ENCODE measurements around the gene SNX25. TPM values are rescaled to one million over a fixed set of nuclear protein-coding genes. Genes with fewer than 3 reads are reported as not detected.

Gene SNX25
- total RNA-seq, 2 experiments from 2014 or later: 12.4 to 14.3 TPM

- peaks cover 27% of the 10 kb centered on the region for H3K27me3 Mint-ChIP-seq
- peaks cover 9% of the 10 kb centered on the region for H3K9me3 Mint-ChIP-seq
- H3K36me3 Mint-ChIP-seq: peaks cover 20% of the 10 kb centered on the region
- peak overlapping the region; percentile 34 for H3K4me3 Mint-ChIP-seq
- no peak for DNase-seq
- H3K27ac Mint-ChIP-seq: no peak overlapping the region
- H3K4me1 Mint-ChIP-seq: peaks cover 12% of the 10 kb centered on the region
Observed at GRCh38 chr4:185384930-185385331, 175.5 kb downstream of the SNX25 start.

GRCh38 chr4:185387957-185388356, 178.6 kb downstream of the SNX25 start:
- DNase-seq: no peak
- no peaks in the 10 kb centered on the region for H3K9me3 Mint-ChIP-seq
- H3K4me3 Mint-ChIP-seq: no peak overlapping the region
- no peak overlapping the region for H3K27ac Mint-ChIP-seq
- peaks cover 13% of the 10 kb centered on the region for H3K36me3 Mint-ChIP-seq
- peaks cover 25% of the 10 kb centered on the region for H3K27me3 Mint-ChIP-seq
- H3K4me1 Mint-ChIP-seq: peaks cover 12% of the 10 kb centered on the region

- no peak overlapping the region for H3K4me3 Mint-ChIP-seq
- no peaks in the 10 kb centered on the region for H3K27me3 Mint-ChIP-seq
- peaks cover 16% of the 10 kb centered on the region for H3K4me1 Mint-ChIP-seq
- H3K27ac Mint-ChIP-seq: no peak overlapping the region
- peaks cover 12% of the 10 kb centered on the region for H3K36me3 Mint-ChIP-seq
- H3K9me3 Mint-ChIP-seq: no peaks in the 10 kb centered on the region
- DNase-seq: no peak
Observed at GRCh38 chr4:185390941-185391340, 181.5 kb downstream of the SNX25 start.

GRCh38 chr4:185392156-185392555, 182.8 kb downstream of the SNX25 start:
- no peak for DNase-seq
- peaks cover 15% of the 10 kb centered on the region for H3K36me3 Mint-ChIP-seq
- H3K27ac Mint-ChIP-seq: no peak overlapping the region
- H3K27me3 Mint-ChIP-seq: no peaks in the 10 kb centered on the region
- H3K4me1 Mint-ChIP-seq: peaks cover 19% of the 10 kb centered on the region
- no peak overlapping the region for H3K4me3 Mint-ChIP-seq
- H3K9me3 Mint-ChIP-seq: no peaks in the 10 kb centered on the region

- Mint-ChIP-seq H3K36me3 (peaks cover 29% of the 10 kb centered on the region), H3K27me3 (no peaks in the 10 kb centered on the region), H3K4me3 (peak overlapping the region; percentile 81), H3K27ac (peak overlapping the region; percentile 88), H3K4me1 (peaks cover 26% of the 10 kb centered on the region), H3K9me3 (no peaks in the 10 kb centered on the region)
- no peak for DNase-seq
Observed at GRCh38 chr4:185394568-185395237, 185.3 kb downstream of the SNX25 start.

GRCh38 chr4:185395238-185395955, 186.0 kb downstream of the SNX25 start, which contains the start of gene LRP2BP:
Gene LRP2BP (minus strand): TSS chr4:185395924. CDS start chr4:185378186, 17,738 bp downstream.
- H3K9me3 Mint-ChIP-seq: no peaks in the 10 kb centered on the region

GRCh38 chr4:185395956-185396723, 186.7 kb downstream of the SNX25 start:
- Mint-ChIP-seq H3K9me3 (no peaks in the 10 kb centered on the region), H3K4me1 (peaks cover 30% of the 10 kb centered on the region), H3K27ac (peak overlapping the region; percentile 92), H3K36me3 (peaks cover 30% of the 10 kb centered on the region), H3K27me3 (no peaks in the 10 kb centered on the region), H3K4me3 (peak overlapping the region; percentile 82)
- DNase-seq: peak; percentile 98

More at GRCh38 chr4:185395238-185395955, 186.0 kb downstream of the SNX25 start, which contains the start of gene LRP2BP:
- Mint-ChIP-seq H3K27ac (peak within 1 kb of the TSS; percentile 92), H3K27me3 (no peaks in the 10 kb centered on the region), H3K4me1 (peaks cover 30% of the 10 kb centered on the region), H3K36me3 (peaks cover 34% of the 10 kb centered on the region), H3K4me3 (peak within 1 kb of the TSS; percentile 82)
- no peak for DNase-seq

- peak within 1 kb of the TSS; percentile 92 for H3K27ac Mint-ChIP-seq
- no peaks in the 10 kb centered on the region for H3K9me3 Mint-ChIP-seq
- H3K4me3 Mint-ChIP-seq: peak within 1 kb of the TSS; percentile 82
Observed at GRCh38 chr4:185396724-185397385, 187.5 kb downstream of the SNX25 start, which contains the start of gene ANKRD37. Gene ANKRD37 (plus strand): TSS chr4:185396841. CDS start chr4:185396924, 83 bp downstream.

GRCh38 chr4:185398618-185399017, 189.2 kb downstream of the SNX25 start:
- H3K9me3 Mint-ChIP-seq: no peaks in the 10 kb centered on the region
- peaks cover 28% of the 10 kb centered on the region for H3K4me1 Mint-ChIP-seq
- H3K4me3 Mint-ChIP-seq: peak overlapping the region; percentile 32
- no peak for DNase-seq
- H3K27ac Mint-ChIP-seq: no peak overlapping the region
- H3K27me3 Mint-ChIP-seq: no peaks in the 10 kb centered on the region
- H3K36me3 Mint-ChIP-seq: peaks cover 25% of the 10 kb centered on the region

More at GRCh38 chr4:185396724-185397385, 187.5 kb downstream of the SNX25 start, which contains the start of gene ANKRD37:
- Mint-ChIP-seq H3K36me3 (peaks cover 30% of the 10 kb centered on the region), H3K27me3 (no peaks in the 10 kb centered on the region), H3K4me1 (peaks cover 30% of the 10 kb centered on the region)
- DNase-seq: no peak

- Mint-ChIP-seq H3K4me1 (peaks cover 21% of the 10 kb centered on the region), H3K27me3 (no peaks in the 10 kb centered on the region), H3K36me3 (peaks cover 26% of the 10 kb centered on the region), H3K9me3 (no peaks in the 10 kb centered on the region), H3K27ac (no peak overlapping the region), H3K4me3 (peak overlapping the region; percentile 10)
- DNase-seq: no peak
Observed at GRCh38 chr4:185399466-185399865, 190.1 kb downstream of the SNX25 start.

- Mint-ChIP-seq H3K27ac (no peak overlapping the region), H3K4me3 (no peak overlapping the region), H3K36me3 (peaks cover 21% of the 10 kb centered on the region), H3K27me3 (no peaks in the 10 kb centered on the region), H3K4me1 (peaks cover 4% of the 10 kb centered on the region), H3K9me3 (no peaks in the 10 kb centered on the region)
- DNase-seq: no peak
Observed at GRCh38 chr4:185404031-185404430, 194.6 kb downstream of the SNX25 start.

- no peak for DNase-seq
- Mint-ChIP-seq H3K27ac (no peak overlapping the region), H3K27me3 (no peaks in the 10 kb centered on the region), H3K36me3 (peaks cover 14% of the 10 kb centered on the region), H3K4me3 (no peak overlapping the region), H3K9me3 (no peaks in the 10 kb centered on the region), H3K4me1 (no peaks in the 10 kb centered on the region)
Observed at GRCh38 chr4:185405296-185405999, 196.1 kb downstream of the SNX25 start.

GRCh38 chr4:185408432-185408831, 199.0 kb downstream of the SNX25 start:
- Mint-ChIP-seq H3K36me3 (peaks cover 12% of the 10 kb centered on the region), H3K4me1 (no peaks in the 10 kb centered on the region), H3K9me3 (no peaks in the 10 kb centered on the region), H3K4me3 (no peak overlapping the region), H3K27ac (no peak overlapping the region), H3K27me3 (no peaks in the 10 kb centered on the region)
- no peak for DNase-seq

GRCh38 chr4:185411849-185412248, 202.5 kb downstream of the SNX25 start:
- Mint-ChIP-seq H3K4me1 (peaks cover 2% of the 10 kb centered on the region), H3K4me3 (no peak overlapping the region), H3K36me3 (peaks cover 8% of the 10 kb centered on the region), H3K27me3 (no peaks in the 10 kb centered on the region), H3K9me3 (no peaks in the 10 kb centered on the region), H3K27ac (no peak overlapping the region)
- no peak for DNase-seq

All from activated naive CD8-positive, alpha-beta T cell treated with anti-CD3 and anti-CD28 coated beads for 36 hours (primary cell).